ENCODE results near the gene NIPBL. TPM values are rescaled to one million over a fixed set of nuclear protein-coding genes. Genes with fewer than 3 reads are reported as not detected.

The NIPBL gene
- total and polyA plus RNA-seq, 2 experiments from 2014 or later, result 18.5 to 35.0 TPM

GRCh38 chr5:36948650-36949049 is 72.1 kb downstream of the NIPBL start:
- Histone ChIP-seq H3K36me3 (replicated peaks; ENCODE audit: insufficient read depth, low read depth) (no peaks in the 10 kb centered on the region), H2AFZ (no peak overlapping the region), H3K4me1 (ENCODE audit: insufficient read depth) (peaks cover 10% of the 10 kb centered on the region), H3K9me3 (ENCODE audit: low read depth) (no peaks in the 10 kb centered on the region), H3K27ac (no peak overlapping the region), H3K9me2 (replicated peaks; ENCODE audit: insufficient read depth) (no peaks in the 10 kb centered on the region), H3K27me3 (no peaks in the 10 kb centered on the region), H3K4me2 (no peak overlapping the region), H3K79me2 (peaks cover 98% of the 10 kb centered on the region), H4K20me1 (ENCODE audit: insufficient read depth, poor library complexity, severe bottlenecking) (peaks cover 93% of the 10 kb centered on the region), H3K4me3 (no peak overlapping the region)
- WGBS (ENCODE audit: low lambda C conversion rate, missing lambda C conversion rate), result 97% methylated on average over 1 of the region's 1 CpG
- TF ChIP-seq CTCF (IDR thresholded peaks at IDR 0.05; ENCODE audit: poor library complexity), result no peak
- no peak for TF ChIP-seq EZH2phosphoT487 (IDR thresholded peaks at IDR 0.05; ENCODE audit: low read depth, severe bottlenecking, unreplicated experiment)
- DNase-seq (ENCODE audit: low spot score), result no peak

- no peak overlapping the region for H3K4me3 ChIP-seq
- DNase-seq (ENCODE audit: low spot score), result no peak
- no peaks in the 10 kb centered on the region for H3K9me3 ChIP-seq (ENCODE audit: low read depth)
- no peak overlapping the region for H3K4me2 ChIP-seq
- TF ChIP-seq EZH2phosphoT487 (IDR thresholded peaks at IDR 0.05; ENCODE audit: low read depth, severe bottlenecking, unreplicated experiment) (no peak), EZH2 (IDR thresholded peaks at IDR 0.05; ENCODE audit: borderline replicate concordance) (no peak), CTCF (IDR thresholded peaks at IDR 0.05; ENCODE audit: poor library complexity) (no peak)
- no peaks in the 10 kb centered on the region for H3K36me3 ChIP-seq (replicated peaks; ENCODE audit: insufficient read depth, low read depth)
- WGBS (ENCODE audit: low lambda C conversion rate, missing lambda C conversion rate), result 86% methylated on average over 1 of the region's 1 CpG
- H3K79me2 ChIP-seq, result peaks cover 100% of the 10 kb centered on the region
- no peaks in the 10 kb centered on the region for H3K9me2 ChIP-seq (replicated peaks; ENCODE audit: insufficient read depth)
- peaks cover 94% of the 10 kb centered on the region for H4K20me1 ChIP-seq (ENCODE audit: insufficient read depth, poor library complexity, severe bottlenecking)
- H3K27me3 ChIP-seq, result no peaks in the 10 kb centered on the region
- H3K27ac ChIP-seq, result no peak overlapping the region
- H2AFZ ChIP-seq, result no peak overlapping the region
- peaks cover 10% of the 10 kb centered on the region for H3K4me1 ChIP-seq (ENCODE audit: insufficient read depth)
These were observed 73.0 kb downstream of the NIPBL start for GRCh38 chr5:36949593-36949992.

GRCh38 chr5:36950586-36951457 is 74.3 kb downstream of the NIPBL start:
- Histone ChIP-seq H3K27ac (no peak overlapping the region), H3K9me3 (ENCODE audit: low read depth) (no peaks in the 10 kb centered on the region), H3K9me2 (replicated peaks; ENCODE audit: insufficient read depth) (no peaks in the 10 kb centered on the region), H3K4me3 (no peak overlapping the region), H3K36me3 (replicated peaks; ENCODE audit: insufficient read depth, low read depth) (no peaks in the 10 kb centered on the region), H3K4me1 (ENCODE audit: insufficient read depth) (peaks cover 10% of the 10 kb centered on the region), H3K4me2 (no peak overlapping the region), H3K79me2 (peaks cover 98% of the 10 kb centered on the region), H2AFZ (no peak overlapping the region), H3K27me3 (no peaks in the 10 kb centered on the region), H4K20me1 (ENCODE audit: insufficient read depth, poor library complexity, severe bottlenecking) (peaks cover 85% of the 10 kb centered on the region)
- no peak for TF ChIP-seq CTCF (IDR thresholded peaks at IDR 0.05; ENCODE audit: poor library complexity)
- TF ChIP-seq EZH2 (IDR thresholded peaks at IDR 0.05; ENCODE audit: borderline replicate concordance), result no peak
- TF ChIP-seq EZH2phosphoT487 (IDR thresholded peaks at IDR 0.05; ENCODE audit: low read depth, severe bottlenecking, unreplicated experiment), result no peak
- 80% methylated on average over 5 of the region's 5 CpGs for WGBS (ENCODE audit: low lambda C conversion rate, missing lambda C conversion rate)
- DNase-seq (ENCODE audit: low spot score), result no peak

All from hepatocyte (in vitro differentiated cells).